NCI-H2029 (cell line): ENCODE measurements around the gene NR2E3.

Experiments
- DNase-seq: peaks from one replicate; lab custom pipeline; 2025; lab: John Stamatoyannopoulos, UW

The NR2E3 gene

DNA sequence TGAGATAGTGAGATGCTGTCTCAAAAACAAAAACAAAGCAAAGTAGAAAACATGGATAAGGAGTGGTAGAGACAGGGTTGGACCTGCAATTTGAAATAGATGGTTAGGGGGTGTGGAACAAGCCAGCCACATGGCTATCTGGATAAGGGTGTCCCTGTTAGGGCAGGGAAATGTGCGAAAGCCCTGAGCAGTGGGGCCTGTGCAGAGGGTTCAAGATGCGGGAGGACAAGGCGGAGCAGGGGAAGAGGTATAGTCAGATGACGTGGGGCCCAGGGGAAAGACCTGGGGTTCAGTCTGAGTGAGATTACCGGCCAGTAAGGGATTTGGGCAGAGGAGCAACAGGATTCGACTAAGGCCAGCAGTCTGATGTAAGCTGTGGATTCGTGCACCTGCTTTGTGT, 18.4 kb upstream of the NR2E3 start:
- no peak for DNase-seq

DNA sequence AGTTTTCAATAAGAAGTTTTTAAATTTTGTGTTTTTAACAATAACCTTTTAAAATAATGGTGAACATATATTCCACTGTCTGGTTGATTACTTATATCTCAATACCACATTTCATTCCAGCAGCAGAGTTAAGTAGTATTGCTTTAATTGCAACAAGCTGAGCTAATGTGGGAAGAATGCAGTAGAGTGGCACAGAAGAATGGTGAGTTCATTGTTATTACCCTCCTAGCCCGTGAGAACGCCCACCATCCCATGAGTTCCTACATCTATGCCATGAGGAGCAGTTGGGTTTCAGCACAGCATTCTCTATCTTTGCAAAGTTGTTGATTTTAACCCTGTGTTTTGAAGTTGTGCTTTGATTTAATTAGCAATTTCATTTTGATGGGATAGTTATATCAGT, 17.8 kb upstream of the NR2E3 start:
- no peak for DNase-seq

DNA sequence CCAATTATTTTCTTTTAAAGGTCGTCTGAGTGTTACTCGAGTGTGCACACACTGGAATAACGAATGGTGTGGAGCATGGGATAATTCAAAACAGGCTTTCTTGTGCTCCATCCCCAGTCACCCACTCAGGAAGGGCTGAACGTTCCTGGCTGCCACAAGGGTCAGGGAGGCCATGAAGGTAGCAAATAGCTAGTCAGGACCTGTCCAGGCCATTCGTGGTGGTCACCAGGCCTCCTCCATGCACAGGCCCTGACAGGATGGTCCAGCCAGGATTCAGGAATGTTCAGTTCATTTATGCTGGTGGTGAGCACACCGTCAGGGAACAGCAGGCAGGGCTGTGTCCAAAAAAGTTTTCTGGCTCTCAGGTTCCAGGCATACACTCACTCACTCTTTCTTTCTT, 11.7 kb upstream of the NR2E3 start:
- no peak for DNase-seq

DNA sequence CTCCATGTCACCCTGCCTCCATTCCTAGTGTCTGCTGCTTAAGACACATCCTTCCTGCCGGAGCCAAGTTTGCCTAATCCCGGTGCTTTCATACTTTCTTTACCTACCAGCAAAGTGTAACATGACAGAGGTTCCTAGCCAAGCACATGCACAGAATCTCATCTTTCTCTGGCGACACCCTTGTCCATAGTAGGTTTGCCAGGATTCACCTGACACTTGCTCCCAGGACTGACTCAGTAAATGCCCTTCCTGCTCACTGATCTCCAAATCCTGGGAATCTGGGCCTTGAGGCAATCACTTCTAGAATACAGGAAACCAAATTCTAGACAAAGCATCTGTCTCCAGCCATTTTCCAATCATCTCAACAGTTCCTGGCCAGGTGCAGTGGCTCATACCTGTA, 10.2 kb upstream of the NR2E3 start:
- no peak for DNase-seq

DNA sequence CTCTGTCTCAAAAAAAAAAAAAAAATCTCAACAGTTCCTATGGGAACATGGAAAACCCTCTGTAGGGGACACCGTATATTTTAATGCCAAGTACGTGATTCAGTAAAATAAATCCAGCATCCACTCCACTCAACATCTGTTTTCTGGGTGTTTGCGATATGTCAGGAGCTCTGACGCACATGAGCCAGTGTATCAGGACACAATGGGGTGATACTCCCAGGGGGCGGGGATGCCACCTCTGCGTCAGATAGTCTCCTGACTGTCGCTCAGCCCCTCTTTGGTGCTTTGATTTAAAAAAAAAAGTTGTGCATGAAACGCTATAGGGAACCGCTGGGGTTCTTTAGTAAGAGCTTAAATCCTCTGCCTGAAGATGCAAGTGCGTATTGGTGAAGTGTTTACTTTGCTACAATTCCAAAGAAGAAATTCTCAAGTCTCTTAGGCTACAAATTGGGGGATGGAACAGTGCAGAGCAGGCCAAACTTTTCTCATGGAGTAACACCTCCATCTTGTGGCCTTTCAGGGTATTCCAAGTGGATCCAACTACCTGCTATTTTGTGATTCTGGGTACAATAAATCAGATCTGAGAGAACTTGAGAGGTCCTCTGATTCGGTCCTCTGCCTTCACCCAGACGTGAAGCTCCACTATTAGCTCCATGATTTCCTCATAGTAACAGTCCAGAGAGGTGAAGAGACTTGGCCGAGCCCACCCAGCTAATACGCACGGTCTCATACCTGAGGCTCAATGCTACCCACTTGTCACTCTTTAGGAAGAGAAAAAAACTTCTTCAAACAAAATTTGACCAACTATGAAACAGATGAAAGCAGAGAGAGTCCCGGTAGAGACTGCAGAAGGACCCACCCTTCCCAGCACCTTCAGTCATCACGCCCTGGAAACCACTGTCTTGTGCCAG, 9.3 kb upstream of the NR2E3 start:
- DNase-seq = no peak

- DNase-seq = no peak
Observed at GRCh38 chr15:71801935-71802655, 8.3 kb upstream of the NR2E3 start.

DNA sequence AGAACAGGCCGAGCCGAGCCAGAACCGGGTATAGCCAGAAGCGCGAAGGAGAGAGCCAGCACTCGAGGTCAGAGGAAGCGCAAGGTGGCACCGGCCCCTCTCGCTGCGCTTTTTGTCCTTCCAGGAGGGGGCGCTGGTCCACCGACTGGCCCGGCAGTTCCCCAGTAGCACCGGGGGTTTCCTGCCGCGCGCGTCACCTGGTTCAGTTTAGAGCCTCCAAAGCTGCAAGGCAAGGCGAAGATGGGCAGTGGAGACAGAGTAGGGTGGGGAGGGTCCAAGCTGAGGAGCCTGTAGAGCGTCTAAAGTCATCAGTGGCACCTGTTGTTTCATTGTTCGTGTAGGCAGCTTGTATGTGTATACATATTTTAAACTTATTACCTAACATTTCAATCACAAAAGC, 7.6 kb upstream of the NR2E3 start:
- no peak for DNase-seq

GRCh38 chr15:71804226-71804625, 6.1 kb upstream of the NR2E3 start:
- DNase-seq = no peak

GRCh38 chr15:71804695-71805470, 5.5 kb upstream of the NR2E3 start:
- no peak for DNase-seq

GRCh38 chr15:71806452-71806931, 3.9 kb upstream of the NR2E3 start:
- no peak for DNase-seq

- DNase-seq = no peak
Observed at GRCh38 chr15:71807125-71807629, 3.2 kb upstream of the NR2E3 start.

GRCh38 chr15:71807691-71808091, 2.7 kb upstream of the NR2E3 start:
- DNase-seq = no peak

- no peak for DNase-seq
Observed at GRCh38 chr15:71808311-71809020, 1.9 kb upstream of the NR2E3 start.

DNA sequence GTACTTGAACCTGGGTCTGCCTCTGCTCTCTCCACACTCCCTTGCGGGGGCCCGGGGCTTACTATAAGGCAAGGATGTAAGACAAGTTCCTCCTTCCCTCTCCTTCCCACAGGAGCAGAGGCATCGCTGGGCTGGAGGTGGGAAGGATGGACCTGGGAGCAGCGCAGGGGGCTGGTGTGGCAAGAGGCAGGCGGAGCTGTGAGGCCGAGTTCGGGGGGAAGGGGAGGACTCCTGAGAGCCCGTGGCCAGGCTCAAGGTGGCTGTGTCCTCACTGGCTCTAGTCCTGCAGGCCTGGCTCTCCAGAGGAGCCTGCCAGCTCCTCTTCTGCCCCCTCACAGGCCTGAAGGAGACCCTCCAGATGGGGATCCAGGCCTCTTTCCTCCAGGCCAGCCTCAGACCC, 1.0 kb upstream of the NR2E3 start:
- no peak for DNase-seq

DNA sequence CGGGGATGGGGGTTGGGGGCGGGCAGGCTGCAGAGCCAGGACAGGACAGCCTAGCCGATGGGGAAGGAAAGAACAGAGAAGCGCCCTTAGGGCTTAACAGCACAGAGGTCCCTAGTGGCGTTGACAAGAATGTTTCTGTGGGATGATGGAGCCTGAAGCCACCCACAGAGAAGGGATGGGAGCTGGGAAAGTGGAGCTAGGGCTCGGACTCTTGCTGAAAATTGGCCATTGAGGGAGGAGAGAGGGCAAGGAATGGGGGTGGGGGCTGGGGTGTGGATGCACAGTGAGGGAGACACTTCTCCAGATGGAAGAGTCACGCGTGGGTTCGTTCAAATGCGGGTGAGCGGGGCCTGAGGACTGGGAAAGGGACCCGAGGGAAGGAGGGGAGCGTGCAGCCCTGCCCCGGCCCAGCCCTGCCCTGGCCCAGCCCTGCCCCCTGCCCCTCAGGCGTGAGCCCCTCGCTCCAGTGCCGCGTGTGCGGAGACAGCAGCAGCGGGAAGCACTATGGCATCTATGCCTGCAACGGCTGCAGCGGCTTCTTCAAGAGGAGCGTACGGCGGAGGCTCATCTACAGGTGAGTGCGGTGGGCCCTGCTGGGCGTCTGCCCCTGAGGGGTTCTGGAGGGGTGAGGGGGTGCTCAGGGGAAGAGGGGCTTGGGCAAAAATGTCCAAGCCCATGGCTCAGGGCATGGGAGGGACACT, 832 bp downstream of the NR2E3 start:
- no peak for DNase-seq

GRCh38 chr15:71811752-71812735, 1.7 kb downstream of the NR2E3 start:
- no peak for DNase-seq

GRCh38 chr15:71812966-71813722, 2.8 kb downstream of the NR2E3 start:
- no peak for DNase-seq

DNA sequence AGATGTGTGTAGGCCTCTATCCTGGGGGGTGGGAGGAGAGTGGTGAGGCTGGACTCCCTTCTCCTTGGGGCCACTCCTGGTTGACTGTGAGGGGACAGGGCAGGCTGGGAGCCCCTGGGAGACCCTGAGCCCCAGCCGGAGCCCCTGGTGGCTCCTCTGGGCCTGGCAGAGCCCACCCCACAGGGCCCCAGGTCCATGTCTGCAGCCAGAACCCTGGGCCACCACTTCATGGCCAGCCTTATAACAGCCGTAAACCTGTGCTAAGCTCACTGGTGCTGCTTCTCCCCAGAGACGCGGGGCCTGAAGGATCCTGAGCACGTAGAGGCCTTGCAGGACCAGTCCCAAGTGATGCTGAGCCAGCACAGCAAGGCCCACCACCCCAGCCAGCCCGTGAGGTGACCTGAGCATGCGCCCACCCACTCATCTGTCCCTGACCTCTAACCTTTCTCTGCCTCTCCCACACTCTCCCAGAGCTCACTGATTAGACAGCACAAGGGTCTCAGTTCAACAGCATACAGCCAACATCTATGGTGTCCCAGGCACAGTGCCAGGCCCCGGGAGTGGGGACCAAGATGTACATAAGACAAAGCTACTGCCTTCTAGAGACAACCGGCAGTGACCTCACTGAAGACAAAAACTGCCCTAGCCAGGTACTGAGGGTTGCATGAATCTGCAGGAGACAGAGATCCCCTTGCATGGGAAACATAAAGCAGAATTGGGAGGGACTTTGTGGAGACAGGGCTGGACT, 3.5 kb downstream of the NR2E3 start:
- DNase-seq = no peak
